MM.1S (cell line): ENCODE results near the gene JCHAIN.

Experiments
- DNase-seq: peaks from one replicate; pipeline ENCODE4 v3.0.0-alpha.2; 2015
- H2AFZ ChIP-seq: fragments of 300-600 bp; sonication (generic); 2 replicates; pipeline ENCODE4 v1.6.0; 2016; ENCODE audit warnings: antibody characterized with exemption, low read length
- H3F3A ChIP-seq: fragments of 300-600 bp; sonication (generic); 2 replicates; pipeline ENCODE4 v1.6.1; 2016; ENCODE audit warnings: mild to moderate bottlenecking, antibody characterized with exemption, low read length, moderate library complexity, mixed read lengths; ENCODE audit not compliant: insufficient read depth
- H3K27ac ChIP-seq: fragments of 300-600 bp; sonication (generic); 2 replicates; pipeline ENCODE4 v1.5.1; 2016; ENCODE audit warnings: mild to moderate bottlenecking, low read length
- H3K27me3 ChIP-seq: fragments of 300-600 bp; sonication (generic); replicated peaks from 2 replicates; pipeline ENCODE4 v1.6.0; 2016; ENCODE audit warnings: low read length; ENCODE audit not compliant: insufficient read depth
- H3K36me3 ChIP-seq: fragments of 300-600 bp; sonication (generic); replicated peaks from 2 replicates; pipeline ENCODE4 v1.6.1; 2016; ENCODE audit warnings: mild to moderate bottlenecking, low read length, mixed read lengths; ENCODE audit not compliant: insufficient read depth
- H3K4me1 ChIP-seq: fragments of 300-600 bp; sonication (generic); 2 replicates; pipeline ENCODE4 v1.6.1; 2016; ENCODE audit warnings: low read length, mixed read lengths
- H3K4me2 ChIP-seq: fragments of 300-600 bp; sonication (generic); 2 replicates; pipeline ENCODE4 v1.6.0; 2016; ENCODE audit warnings: low read depth, low read length
- H3K4me3 ChIP-seq: fragments of 300-600 bp; sonication (generic); 2 replicates; pipeline ENCODE4 v1.5.1; 2016; ENCODE audit warnings: low read length, mixed read lengths
- H3K79me2 ChIP-seq: fragments of 300-600 bp; sonication (generic); 2 replicates; pipeline ENCODE4 v1.6.1; 2016; ENCODE audit warnings: mixed run types, low read length, mixed read lengths
- H3K9ac ChIP-seq: fragments of 300-600 bp; sonication (generic); 2 replicates; pipeline ENCODE4 v1.6.1; 2016; ENCODE audit warnings: low read length, mixed read lengths
- H3K9me2 ChIP-seq: fragments of 300-600 bp; sonication (generic); replicated peaks from 2 replicates; pipeline ENCODE4 v1.6.1; 2016; ENCODE audit warnings: mild to moderate bottlenecking, low read length, mixed read lengths; ENCODE audit not compliant: insufficient read depth
- H3K9me3 ChIP-seq: fragments of 300-600 bp; sonication (generic); replicated peaks from 2 replicates; pipeline ENCODE4 v1.6.1; 2016; ENCODE audit warnings: mild to moderate bottlenecking, low read length, mixed read lengths; ENCODE audit not compliant: insufficient read depth
- H4K20me1 ChIP-seq: fragments of 300-600 bp; sonication (generic); 2 replicates; pipeline ENCODE4 v1.6.1; 2016; ENCODE audit warnings: mild to moderate bottlenecking, low read length, moderate library complexity, mixed read lengths; ENCODE audit not compliant: insufficient read depth
- CTCF ChIP-seq: fragments of 300-600 bp; sonication (generic); IDR thresholded peaks from 2 replicates; pipeline ENCODE4 v1.5.1; 2016; ENCODE audit warnings: antibody characterized with exemption, low read length, mixed read lengths
- EZH2 ChIP-seq: fragments of 300-600 bp; sonication (generic); optimal IDR thresholded peaks from 2 replicates; pipeline ENCODE3; 2017; ENCODE audit warnings: low read depth, mild to moderate bottlenecking, antibody characterized with exemption, low read length, mixed read lengths
- EZH2phosphoT487 ChIP-seq: fragments of 300-600 bp; sonication (generic); IDR thresholded peaks from 2 replicates; pipeline ENCODE4 v1.6.1; 2018; ENCODE audit warnings: antibody characterized with exemption, low read length

Gene JCHAIN

GRCh38 chr4:70608324-70608723 lies 58.0 kb downstream of the JCHAIN start:
- no peak for DNase-seq
- Histone ChIP-seq H3K36me3 (no peaks in the 10 kb centered on the region), H3K9me2 (no peaks in the 10 kb centered on the region), H3K27me3 (no peaks in the 10 kb centered on the region), H3K4me2 (peak overlapping the region; percentile 20; the same call in 1 of the 2 replicates), H3K9ac (no peak overlapping the region), H4K20me1 (no peaks in the 10 kb centered on the region), H2AFZ (peak overlapping the region; percentile 41), H3F3A (no peaks in the 10 kb centered on the region), H3K79me2 (no peaks in the 10 kb centered on the region), H3K4me1 (peaks cover 8% of the 10 kb centered on the region), H3K27ac (no peak overlapping the region), H3K9me3 (no peaks in the 10 kb centered on the region), H3K4me3 (no peak overlapping the region)
- TF ChIP-seq EZH2 (no peak), EZH2phosphoT487 (no peak), CTCF (no peak)

DNA sequence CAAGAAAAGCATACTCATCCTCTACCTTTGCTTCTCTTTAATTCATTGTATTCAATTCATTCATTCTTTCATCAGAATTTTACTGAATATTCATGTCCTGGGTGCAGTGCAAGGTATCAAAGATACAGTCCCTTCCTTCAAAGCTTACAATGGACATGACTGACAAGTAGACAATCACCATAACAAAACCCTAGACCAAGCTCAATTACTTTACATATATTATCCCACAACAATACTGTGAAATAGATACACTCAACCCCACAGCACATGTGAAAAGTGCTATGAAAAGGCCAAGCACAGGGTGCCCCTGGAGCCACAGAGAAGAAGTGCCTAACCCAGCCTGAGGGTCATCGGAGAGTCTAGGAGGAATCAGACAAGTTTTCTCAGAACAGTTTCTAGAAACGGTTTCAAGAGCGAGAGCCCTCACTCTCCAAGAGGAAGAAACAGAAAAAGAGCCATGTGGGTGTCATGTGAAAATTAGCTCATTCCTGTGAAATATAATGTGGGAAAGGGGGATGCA lies 58.9 kb downstream of the JCHAIN start:
- Histone ChIP-seq H3K27ac (no peak overlapping the region), H3K79me2 (no peaks in the 10 kb centered on the region), H3K9me3 (no peaks in the 10 kb centered on the region), H3F3A (no peaks in the 10 kb centered on the region), H3K36me3 (no peaks in the 10 kb centered on the region), H3K4me1 (peaks cover 8% of the 10 kb centered on the region), H2AFZ (no peak overlapping the region), H3K4me3 (no peak overlapping the region), H3K4me2 (no peak overlapping the region), H3K9ac (no peak overlapping the region), H3K27me3 (no peaks in the 10 kb centered on the region), H3K9me2 (no peaks in the 10 kb centered on the region), H4K20me1 (no peaks in the 10 kb centered on the region)
- DNase-seq = no peak
- TF ChIP-seq CTCF = no peak
- no peak for TF ChIP-seq EZH2phosphoT487
- no peak for TF ChIP-seq EZH2

GRCh38 chr4:70606459-70606858 lies 59.8 kb downstream of the JCHAIN start:
- H3K9me3 ChIP-seq = no peaks in the 10 kb centered on the region
- no peak for DNase-seq
- TF ChIP-seq EZH2phosphoT487 = no peak
- TF ChIP-seq EZH2 = no peak
- no peak for TF ChIP-seq CTCF
- H3K27ac ChIP-seq = no peak overlapping the region
- no peak overlapping the region for H2AFZ ChIP-seq
- H3K4me3 ChIP-seq = no peak overlapping the region
- no peaks in the 10 kb centered on the region for H3K79me2 ChIP-seq
- no peaks in the 10 kb centered on the region for H3F3A ChIP-seq
- H3K36me3 ChIP-seq = no peaks in the 10 kb centered on the region
- no peaks in the 10 kb centered on the region for H3K27me3 ChIP-seq
- H3K9ac ChIP-seq = no peak overlapping the region
- no peaks in the 10 kb centered on the region for H4K20me1 ChIP-seq
- no peak overlapping the region for H3K4me2 ChIP-seq
- H3K9me2 ChIP-seq = no peaks in the 10 kb centered on the region
- peaks cover 15% of the 10 kb centered on the region for H3K4me1 ChIP-seq
